ENCODE data around the gene DNAJC30. TPM values are rescaled to one million over a fixed set of nuclear protein-coding genes. Genes with fewer than 3 reads are reported as not detected.
"Not testable (repeated sequence)": the region's sequence is repeated elsewhere in the genome, so short reads cannot be mapped to it uniquely, and the experiment has no call there.

The DNAJC30 gene
- total RNA-seq, 2 donors from 2014 or later: 6.3 to 12.9 TPM

DNA sequence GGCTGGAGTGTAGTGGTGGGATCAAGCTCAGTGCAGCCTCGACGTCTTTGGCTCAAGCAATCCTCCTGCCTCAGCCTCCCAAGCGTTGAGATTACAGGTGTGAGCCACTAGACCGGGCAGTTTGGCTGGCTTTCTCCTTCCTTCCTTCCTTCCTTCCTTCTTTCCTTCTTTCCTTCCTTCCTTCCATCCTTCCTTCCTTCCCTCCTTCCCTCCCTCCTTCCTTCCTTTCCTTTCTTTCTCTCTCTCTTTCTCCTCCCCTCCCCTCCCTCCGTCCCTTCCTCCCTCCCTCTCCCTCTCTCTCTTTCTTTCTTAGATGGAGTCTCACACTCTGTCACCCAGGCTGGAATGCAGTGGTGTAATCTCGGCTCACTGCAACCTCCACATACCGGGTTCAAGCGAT is 23.3 kb downstream of the DNAJC30 start:
- TF ChIP-seq CTCF (IDR thresholded peaks at IDR 0.05): no peak
- Histone ChIP-seq H3K27ac (no peak overlapping the region), H3K36me3 (no peaks in the 10 kb centered on the region), H3K27me3 (no peaks in the 10 kb centered on the region), H3K9me3 (no peaks in the 10 kb centered on the region), H3K4me1 (no peaks in the 10 kb centered on the region), H3K4me3 (no peak overlapping the region)
- DNase-seq (ENCODE audit: low spot score): no peak

DNA sequence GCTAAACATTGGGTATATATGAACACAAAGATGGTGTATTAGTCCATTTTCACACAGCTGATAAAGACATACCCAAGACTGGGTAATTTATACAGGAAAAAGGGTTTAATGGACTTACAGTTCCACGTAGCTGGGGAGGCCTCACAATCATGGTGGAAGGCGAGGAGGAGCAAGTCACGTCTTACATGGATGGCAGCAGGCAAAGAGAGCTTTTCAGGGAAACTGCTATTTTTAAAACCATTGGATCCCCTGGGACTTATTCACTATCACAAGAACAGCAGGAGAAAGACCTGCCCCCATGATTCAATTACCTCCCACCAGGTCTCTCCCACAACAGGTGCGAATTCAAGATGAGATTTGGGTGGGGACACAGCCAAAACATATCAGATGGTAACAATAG is 27.9 kb downstream of the DNAJC30 start:
- DNase-seq (ENCODE audit: low spot score); H3K36me3 ChIP-seq; H3K27me3 ChIP-seq; H3K4me1 ChIP-seq; H3K4me3 ChIP-seq; H3K9me3 ChIP-seq; H3K27ac ChIP-seq: not testable (repeated sequence)

GRCh38 chr7:73652541-73652949 is 30.7 kb downstream of the DNAJC30 start:
- no peaks in the 10 kb centered on the region for H3K27me3 ChIP-seq
- H3K4me1 ChIP-seq: peaks cover 0 to 6% of the 10 kb centered on the region in 2 donors
- no peak overlapping the region for H3K27ac ChIP-seq
- H3K9me3 ChIP-seq: no peaks in the 10 kb centered on the region
- no peak for DNase-seq (ENCODE audit: low spot score)
- H3K4me3 ChIP-seq: no peak overlapping the region
- H3K36me3 ChIP-seq: no peaks in the 10 kb centered on the region
- TF ChIP-seq CTCF (IDR thresholded peaks at IDR 0.05): no peak

DNA sequence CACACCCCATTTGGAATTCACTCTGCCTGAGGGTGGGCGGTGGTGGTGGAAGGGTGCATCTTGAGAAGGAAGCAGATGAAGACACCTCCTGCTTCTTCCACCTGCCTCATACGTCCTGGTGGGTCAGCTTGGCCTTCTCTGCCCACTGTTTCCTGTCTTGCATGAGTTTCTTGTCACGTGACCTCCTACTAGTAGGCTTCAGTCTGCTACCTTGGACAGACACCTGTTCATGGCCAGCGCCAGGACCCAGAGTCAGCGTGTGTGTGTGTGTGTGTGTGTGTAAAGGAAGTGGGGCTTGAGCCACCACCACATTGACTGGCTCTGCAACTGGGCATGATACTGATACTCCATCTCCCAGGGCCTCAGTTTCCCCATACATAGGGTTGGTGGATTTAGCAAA is 32.7 kb downstream of the DNAJC30 start:
- H3K27ac ChIP-seq: no peak overlapping the region
- no peaks in the 10 kb centered on the region for H3K9me3 ChIP-seq
- peaks cover 0 to 6% of the 10 kb centered on the region in 2 donors for H3K4me1 ChIP-seq
- DNase-seq (ENCODE audit: low spot score): no peak
- H3K4me3 ChIP-seq: no peak overlapping the region
- TF ChIP-seq CTCF (IDR thresholded peaks at IDR 0.05): no peak
- peaks cover 0 to 10% of the 10 kb centered on the region in 2 donors for H3K27me3 ChIP-seq
- no peaks in the 10 kb centered on the region for H3K36me3 ChIP-seq

- Histone ChIP-seq H3K27ac (no peak overlapping the region), H3K36me3 (no peaks in the 10 kb centered on the region), H3K4me1 (peaks cover 0 to 6% of the 10 kb centered on the region in 2 donors), H3K27me3 (peaks cover 0 to 10% of the 10 kb centered on the region in 2 donors), H3K9me3 (no peaks in the 10 kb centered on the region), H3K4me3 (no peak overlapping the region)
- no peak for DNase-seq (ENCODE audit: low spot score)
- TF ChIP-seq CTCF (IDR thresholded peaks at IDR 0.05): no peak
These were observed 33.7 kb downstream of the DNAJC30 start for GRCh38 chr7:73649576-73649975.

GRCh38 chr7:73648593-73649332 is 34.5 kb downstream of the DNAJC30 start:
- Histone ChIP-seq H3K27me3 (peaks cover 0 to 10% of the 10 kb centered on the region in 2 donors), H3K4me3 (no peak overlapping the region), H3K9me3 (no peaks in the 10 kb centered on the region), H3K4me1 (peaks cover 0 to 6% of the 10 kb centered on the region in 2 donors), H3K27ac (no peak overlapping the region), H3K36me3 (no peaks in the 10 kb centered on the region)
- TF ChIP-seq CTCF (IDR thresholded peaks at IDR 0.05): no peak
- DNase-seq (ENCODE audit: low spot score): no peak

All from right atrium auricular region (tissue), 2 donors.